Measurements from ENCODE around the gene ZBTB48. TPM values are rescaled to one million over a fixed set of nuclear protein-coding genes. Genes with fewer than 3 reads are reported as not detected.

Gene ZBTB48
- polyA plus RNA-seq, 1 of the 3 experiments (the other 2 are of a cell fraction), result 31.2 TPM

GRCh38 chr1:6569033-6569432, 10.8 kb upstream of the ZBTB48 start:
- Histone ChIP-seq H3F3A (replicated peaks; ENCODE audit: insufficient read depth) (no peaks in the 10 kb centered on the region), H3K4me1 (ENCODE audit: control insufficient read depth in 1 of 2, insufficient read depth in 2 of 2, low read depth in 1 of 2, low read length in 1 of 2) (no peaks in the 10 kb centered on the region), H3K27me3 (ENCODE audit: insufficient read depth) (no peaks in the 10 kb centered on the region; the same call in 1 of the 2 replicates), H3K36me3 (replicated peaks in 1 of 2; ENCODE audit: control insufficient read depth in 1 of 2, insufficient read depth in 2 of 2, low read length in 1 of 2) (no peaks in the 10 kb centered on the region), H3K9me3 (no peaks in the 10 kb centered on the region), H2AFZ (ENCODE audit: low read depth) (no peak overlapping the region), H3K79me2 (ENCODE audit: insufficient read depth) (no peaks in the 10 kb centered on the region), H3K27ac (ENCODE audit: low read depth in 2 of 2, low read length in 1 of 2) (no peak overlapping the region), H3K4me3 (ENCODE audit: low read depth in 2 of 2, low read length in 1 of 2) (no peak overlapping the region), H3K9me2 (no peaks in the 10 kb centered on the region), H3K4me2 (no peak overlapping the region), H3K9ac (no peak overlapping the region), H4K20me1 (ENCODE audit: insufficient read depth) (no peaks in the 10 kb centered on the region)
- WGBS (ENCODE audit: low lambda C conversion rate), result 68% methylated on average over 11 of the region's 11 CpGs
- ChIA-PET CTCF (interaction anchor here (0.8 to 2.6 kb wide), 2 partner anchors 15 to 131 kb away, joined by 3 to 13 read pairs; partner anchors contain the start of genes NOL9 and TAS1R1), POLR2A (interaction anchor here (0.6 kb wide), 1 partner anchor 363 kb away, joined by 3 read pairs; the partner anchor contains the start of gene RNF207)
- TF ChIP-seq REST (IDR thresholded peaks at IDR 0.05; ENCODE audit: low read depth, low read length) (no peak), MEF2A (IDR thresholded peaks at IDR 0.05; ENCODE audit: borderline replicate concordance, low read depth) (no peak), RFX5 (IDR thresholded peaks at IDR 0.05; ENCODE audit: low read length) (no peak), YY1 (IDR thresholded peaks at IDR 0.05; ENCODE audit: low read depth) (no peak), RCOR1 (IDR thresholded peaks at IDR 0.05; ENCODE audit: low read length) (no peak), GATA2 (CRISPR knock-in tag; IDR thresholded peaks at IDR 0.05) (no peak), TEAD4 (IDR thresholded peaks at IDR 0.05; ENCODE audit: borderline replicate concordance, insufficient read depth) (no peak), MXI1 (IDR thresholded peaks at IDR 0.05; ENCODE audit: low read depth, low read length) (no peak), GABPA (IDR thresholded peaks at IDR 0.05; ENCODE audit: low read depth) (no peak), FOXM1 (IDR thresholded peaks at IDR 0.05; ENCODE audit: low read depth) (no peak), SMC3 (IDR thresholded peaks at IDR 0.05; ENCODE audit: low read depth, low read length) (no peak), EP300 (IDR thresholded peaks at IDR 0.05; ENCODE audit: borderline replicate concordance in 1 of 2, low read depth in 1 of 2, low read length in 1 of 2) (no peak), NRF1 (IDR thresholded peaks at IDR 0.05; ENCODE audit: low read depth, low read length) (no peak), ELF1 (IDR thresholded peaks at IDR 0.05) (no peak), MAX (IDR thresholded peaks at IDR 0.05; ENCODE audit: low read depth) (no peak), RAD21 (IDR thresholded peaks at IDR 0.05; ENCODE audit: low read length) (no peak)
- TF ChIP-seq, protein P1, sequence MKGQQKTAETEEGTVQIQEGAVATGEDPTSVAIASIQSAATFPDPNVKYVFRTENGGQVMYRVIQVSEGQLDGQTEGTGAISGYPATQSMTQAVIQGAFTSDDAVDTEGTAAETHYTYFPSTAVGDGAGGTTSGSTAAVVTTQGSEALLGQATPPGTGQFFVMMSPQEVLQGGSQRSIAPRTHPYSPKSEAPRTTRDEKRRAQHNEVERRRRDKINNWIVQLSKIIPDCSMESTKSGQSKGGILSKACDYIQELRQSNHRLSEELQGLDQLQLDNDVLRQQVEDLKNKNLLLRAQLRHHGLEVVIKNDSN (IDR thresholded peaks at IDR 0.05; ENCODE audit: borderline replicate concordance, low read depth), result no peak
- TF ChIP-seq, protein P2, sequence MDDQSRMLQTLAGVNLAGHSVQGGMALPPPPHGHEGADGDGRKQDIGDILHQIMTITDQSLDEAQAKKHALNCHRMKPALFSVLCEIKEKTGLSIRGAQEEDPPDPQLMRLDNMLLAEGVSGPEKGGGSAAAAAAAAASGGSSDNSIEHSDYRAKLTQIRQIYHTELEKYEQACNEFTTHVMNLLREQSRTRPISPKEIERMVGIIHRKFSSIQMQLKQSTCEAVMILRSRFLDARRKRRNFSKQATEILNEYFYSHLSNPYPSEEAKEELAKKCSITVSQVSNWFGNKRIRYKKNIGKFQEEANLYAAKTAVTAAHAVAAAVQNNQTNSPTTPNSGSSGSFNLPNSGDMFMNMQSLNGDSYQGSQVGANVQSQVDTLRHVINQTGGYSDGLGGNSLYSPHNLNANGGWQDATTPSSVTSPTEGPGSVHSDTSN (IDR thresholded peaks at IDR 0.05), result no peak
- TF ChIP-seq, protein P3, sequence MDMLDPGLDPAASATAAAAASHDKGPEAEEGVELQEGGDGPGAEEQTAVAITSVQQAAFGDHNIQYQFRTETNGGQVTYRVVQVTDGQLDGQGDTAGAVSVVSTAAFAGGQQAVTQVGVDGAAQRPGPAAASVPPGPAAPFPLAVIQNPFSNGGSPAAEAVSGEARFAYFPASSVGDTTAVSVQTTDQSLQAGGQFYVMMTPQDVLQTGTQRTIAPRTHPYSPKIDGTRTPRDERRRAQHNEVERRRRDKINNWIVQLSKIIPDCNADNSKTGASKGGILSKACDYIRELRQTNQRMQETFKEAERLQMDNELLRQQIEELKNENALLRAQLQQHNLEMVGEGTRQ (IDR thresholded peaks at IDR 0.05; ENCODE audit: borderline replicate concordance, low read depth, low read length), result no peak
- TF ChIP-seq, protein P4, sequence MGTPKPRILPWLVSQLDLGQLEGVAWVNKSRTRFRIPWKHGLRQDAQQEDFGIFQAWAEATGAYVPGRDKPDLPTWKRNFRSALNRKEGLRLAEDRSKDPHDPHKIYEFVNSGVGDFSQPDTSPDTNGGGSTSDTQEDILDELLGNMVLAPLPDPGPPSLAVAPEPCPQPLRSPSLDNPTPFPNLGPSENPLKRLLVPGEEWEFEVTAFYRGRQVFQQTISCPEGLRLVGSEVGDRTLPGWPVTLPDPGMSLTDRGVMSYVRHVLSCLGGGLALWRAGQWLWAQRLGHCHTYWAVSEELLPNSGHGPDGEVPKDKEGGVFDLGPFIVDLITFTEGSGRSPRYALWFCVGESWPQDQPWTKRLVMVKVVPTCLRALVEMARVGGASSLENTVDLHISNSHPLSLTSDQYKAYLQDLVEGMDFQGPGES (IDR thresholded peaks at IDR 0.05; ENCODE audit: low read depth, low read length), result no peak
- DNase-seq, result no peak

Measured in SK-N-SH (cell line).